Fibroblast of pulmonary artery (primary cell): Measurements from ENCODE around the gene SKA2.
A peak's percentile ranks its signal among the peaks of the same experiment; 100 is the strongest.

Source experiments
- DNase-seq: peaks from one replicate; pipeline ENCODE4 v3.0.0-alpha.2; 2010; ENCODE audit warnings: low read depth
- H3K4me3 ChIP-seq: replicated peaks from 2 replicates; pipeline ENCODE4 v1.5.1; 2011; ENCODE audit warnings: low read depth, mild to moderate bottlenecking, control low read depth, low read length, moderate library complexity
- TF ChIP-seq, protein P1 (sequence below): IDR thresholded peaks from 2 replicates; pipeline ENCODE4 v1.5.1; 2011; ENCODE audit warnings: mild to moderate bottlenecking, control low read depth, low read length, inconsistent platforms; ENCODE audit errors: missing control alignments

Gene SKA2

GRCh38 chr17:59154721-59155438 lies at the start of gene SKA2:
Gene SKA2, minus strand, starts transcription at chr17:59155186. Its CDS starts 23 bp downstream, at chr17:59155163.
- DNase-seq: no peak
- TF ChIP-seq, protein P1, sequence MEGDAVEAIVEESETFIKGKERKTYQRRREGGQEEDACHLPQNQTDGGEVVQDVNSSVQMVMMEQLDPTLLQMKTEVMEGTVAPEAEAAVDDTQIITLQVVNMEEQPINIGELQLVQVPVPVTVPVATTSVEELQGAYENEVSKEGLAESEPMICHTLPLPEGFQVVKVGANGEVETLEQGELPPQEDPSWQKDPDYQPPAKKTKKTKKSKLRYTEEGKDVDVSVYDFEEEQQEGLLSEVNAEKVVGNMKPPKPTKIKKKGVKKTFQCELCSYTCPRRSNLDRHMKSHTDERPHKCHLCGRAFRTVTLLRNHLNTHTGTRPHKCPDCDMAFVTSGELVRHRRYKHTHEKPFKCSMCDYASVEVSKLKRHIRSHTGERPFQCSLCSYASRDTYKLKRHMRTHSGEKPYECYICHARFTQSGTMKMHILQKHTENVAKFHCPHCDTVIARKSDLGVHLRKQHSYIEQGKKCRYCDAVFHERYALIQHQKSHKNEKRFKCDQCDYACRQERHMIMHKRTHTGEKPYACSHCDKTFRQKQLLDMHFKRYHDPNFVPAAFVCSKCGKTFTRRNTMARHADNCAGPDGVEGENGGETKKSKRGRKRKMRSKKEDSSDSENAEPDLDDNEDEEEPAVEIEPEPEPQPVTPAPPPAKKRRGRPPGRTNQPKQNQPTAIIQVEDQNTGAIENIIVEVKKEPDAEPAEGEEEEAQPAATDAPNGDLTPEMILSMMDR: no peak
- H3K4me3 ChIP-seq: peak within 1 kb of the TSS; percentile 95

DNA sequence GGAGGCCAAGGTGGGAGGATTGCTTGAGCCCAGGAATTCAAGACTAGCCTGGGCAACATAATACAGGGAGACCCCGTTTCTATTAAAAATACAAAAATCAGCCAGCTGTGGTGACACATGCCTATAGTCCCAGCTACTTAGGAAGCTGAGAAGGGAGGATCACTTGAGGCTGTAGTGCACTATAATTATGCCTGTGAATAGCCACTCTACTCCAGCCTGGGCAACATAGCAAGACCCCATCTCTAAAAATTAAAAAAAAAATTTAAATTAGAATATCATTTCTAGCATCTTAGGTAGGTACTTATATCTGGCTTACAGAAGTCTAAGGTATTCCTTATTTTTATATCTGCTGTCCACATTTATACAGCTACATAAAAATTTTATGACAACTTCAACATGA lies 47.3 kb upstream of the SKA2 start:
- TF ChIP-seq, protein P1: no peak
- no peak overlapping the region for H3K4me3 ChIP-seq
- no peak for DNase-seq

- TF ChIP-seq, protein P1: no peak
- no peak overlapping the region for H3K4me3 ChIP-seq
- no peak for DNase-seq
Measured at GRCh38 chr17:59199398-59199797, 44.4 kb upstream of the SKA2 start.

- DNase-seq: no peak
- TF ChIP-seq, protein P1: no peak
- H3K4me3 ChIP-seq: no peak overlapping the region
Measured at GRCh38 chr17:59193336-59193862, 38.4 kb upstream of the SKA2 start.

GRCh38 chr17:59190806-59191205 lies 35.8 kb upstream of the SKA2 start:
- TF ChIP-seq, protein P1: no peak
- DNase-seq: no peak
- no peak overlapping the region for H3K4me3 ChIP-seq

GRCh38 chr17:59186850-59187249 lies 31.9 kb upstream of the SKA2 start:
- no peak for DNase-seq
- no peak overlapping the region for H3K4me3 ChIP-seq
- TF ChIP-seq, protein P1: no peak

GRCh38 chr17:59185997-59186396 lies 31.0 kb upstream of the SKA2 start:
- TF ChIP-seq, protein P1: no peak
- H3K4me3 ChIP-seq: no peak overlapping the region
- no peak for DNase-seq
